HL-60/S4 treated with retinoic acid at 250 ng/mL for 4 days and 3 days (cell line): ENCODE measurements around the gene TMEM175.
"Not testable (repeated sequence)": the region's sequence is repeated elsewhere in the genome, so short reads cannot be mapped to it uniquely, and the experiment has no call there.

Source experiments
- in situ Hi-C: fragments of 300-500 bp; cut with MboI; formaldehyde crosslinking; loops from 2 replicates; pipeline ENCODE4 v1.7.0; 2022; ENCODE audit warnings: low sequenced_read_pairs

The TMEM175 gene

GRCh38 chr4:968221-968620 is 36.0 kb downstream of the TMEM175 start:
- in situ Hi-C loops: no loop called here

DNA sequence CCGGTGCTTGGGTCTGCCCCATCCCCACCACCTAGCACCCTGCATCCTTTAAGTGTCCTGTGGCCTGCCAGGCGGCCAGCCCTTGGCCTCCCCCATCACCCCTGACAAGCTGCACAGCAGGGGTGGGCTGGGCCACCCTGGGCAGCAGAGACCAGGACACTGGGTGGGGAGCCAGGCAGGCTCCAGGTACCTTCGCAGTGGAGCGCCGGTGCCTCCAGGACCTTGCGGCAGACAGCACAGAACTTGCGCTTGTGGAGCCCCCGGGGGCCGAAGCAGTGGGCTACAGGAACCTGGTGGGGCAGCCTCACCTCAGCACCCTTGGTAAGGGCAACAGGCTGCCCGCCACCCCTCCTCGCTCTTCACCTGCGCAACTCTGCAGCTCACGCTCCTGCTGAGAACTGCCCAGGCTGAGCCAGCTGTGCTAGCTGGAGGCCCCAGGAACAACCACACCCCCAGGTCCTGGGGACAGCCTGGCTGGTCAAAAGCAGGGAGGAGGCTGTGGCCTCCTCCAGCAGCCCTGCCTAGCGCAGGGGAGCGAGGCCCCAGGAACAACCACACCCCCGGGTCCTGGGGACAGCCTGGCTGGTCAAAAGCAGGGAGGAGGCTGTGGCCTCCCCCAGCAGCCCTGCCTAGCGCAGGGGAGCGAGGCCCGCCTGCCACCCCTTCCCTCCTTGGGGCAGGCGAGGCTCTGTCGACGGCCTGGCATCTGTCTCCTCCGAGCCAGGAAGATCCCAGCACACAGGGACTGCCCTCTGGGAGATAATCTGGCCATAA is 36.5 kb downstream of the TMEM175 start:
- in situ Hi-C loops: no loop called here

DNA sequence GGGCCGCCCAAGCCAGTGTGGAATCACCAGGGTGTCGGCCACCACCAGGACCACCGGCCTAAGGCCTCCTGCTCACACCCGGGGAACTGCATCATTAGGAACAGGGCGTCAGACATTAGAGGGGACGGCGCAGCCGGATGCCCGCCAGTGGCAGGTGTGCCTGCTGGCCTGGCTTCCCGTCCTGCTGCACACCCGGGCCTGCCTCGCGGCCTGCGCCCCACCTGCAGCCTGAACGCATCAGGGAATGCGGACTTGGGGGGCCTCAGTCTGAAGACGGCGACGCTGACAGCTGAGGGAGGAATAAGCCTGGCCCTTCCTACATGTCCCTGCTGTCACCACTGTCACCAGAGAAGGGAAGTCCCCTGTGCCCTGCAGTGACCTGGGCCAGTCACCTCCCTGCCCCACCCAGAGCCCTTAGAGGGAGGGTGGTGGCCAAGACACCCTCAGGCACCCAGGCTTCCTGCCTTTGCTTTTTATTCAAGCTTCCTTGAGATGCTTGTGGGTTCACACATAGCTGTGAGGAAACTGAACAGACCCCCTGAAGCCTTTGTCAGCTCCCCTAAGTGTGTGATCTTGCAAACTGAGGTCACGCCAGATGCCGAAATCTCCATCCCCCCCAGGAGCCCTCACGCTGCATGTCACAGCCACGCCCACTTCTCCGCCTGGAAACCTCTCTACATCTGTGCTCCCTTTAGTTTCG is 37.9 kb downstream of the TMEM175 start:
- in situ Hi-C loops: no loop called here

GRCh38 chr4:970854-971520 is 38.7 kb downstream of the TMEM175 start:
- in situ Hi-C loops: no loop called here

- in situ Hi-C loops: no loop called here
Observed at GRCh38 chr4:971666-972500, 39.6 kb downstream of the TMEM175 start.

- in situ Hi-C loops: no loop called here
Observed at GRCh38 chr4:972651-973424, 40.6 kb downstream of the TMEM175 start.

DNA sequence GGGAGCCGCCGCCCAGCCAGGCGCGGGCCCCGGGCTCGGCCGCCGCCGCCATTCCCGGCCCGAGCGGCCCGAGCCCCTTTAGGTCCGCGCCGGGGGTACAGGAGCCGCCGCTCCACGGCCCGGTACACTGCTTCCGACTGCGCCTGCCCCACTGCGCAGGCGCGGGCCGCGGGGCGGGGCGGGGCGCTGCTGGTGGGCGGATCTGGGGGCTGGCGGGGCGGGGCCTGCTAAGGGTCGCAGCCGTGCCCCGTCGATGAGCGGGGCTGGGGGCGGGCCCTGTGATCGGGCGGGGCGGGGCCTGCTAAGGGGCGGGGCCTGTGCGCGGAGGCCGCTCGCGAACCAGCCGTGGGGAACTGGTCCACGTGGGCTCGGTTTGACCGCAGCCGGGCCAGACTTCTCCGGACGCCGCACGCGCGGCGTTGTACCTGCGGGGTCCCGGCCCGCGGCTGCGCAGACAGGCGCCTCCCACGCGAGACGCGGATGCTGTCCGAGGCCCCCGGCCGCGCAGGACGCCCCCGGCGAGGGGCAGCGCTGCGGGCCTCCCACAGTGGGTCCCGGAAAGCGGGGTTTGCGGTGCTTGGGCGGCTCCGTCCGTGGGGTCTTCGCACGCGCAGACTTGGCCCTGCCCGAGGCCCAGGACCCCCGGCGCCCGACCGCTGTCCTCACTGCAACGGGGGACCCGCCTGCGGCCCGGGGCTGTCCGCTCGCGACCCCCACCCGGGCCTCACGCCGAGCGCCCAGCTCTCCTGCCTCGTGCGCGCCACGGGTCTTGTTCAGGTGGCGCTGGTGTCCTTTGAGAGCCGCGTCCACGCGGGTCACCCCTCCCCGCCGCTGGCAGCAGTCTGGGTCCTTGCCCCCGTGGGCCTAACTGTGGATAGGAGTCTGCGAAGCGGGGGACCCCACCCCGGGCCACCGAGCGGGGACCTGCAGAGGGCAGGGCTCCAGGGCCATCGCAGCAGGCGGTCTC is 41.5 kb downstream of the TMEM175 start, which contains the start of gene DGKQ:
Gene DGKQ (minus strand): TSS at position 139 of the 967 bp plus-strand sequence. CDS start 87 bp downstream, at position 52.
- in situ Hi-C loops: no loop called here

GRCh38 chr4:974668-975067 is 42.4 kb downstream of the TMEM175 start:
- in situ Hi-C loops: no loop called here

- in situ Hi-C loops: not testable (repeated sequence)
Observed at GRCh38 chr4:976016-976415, 43.8 kb downstream of the TMEM175 start.

DNA sequence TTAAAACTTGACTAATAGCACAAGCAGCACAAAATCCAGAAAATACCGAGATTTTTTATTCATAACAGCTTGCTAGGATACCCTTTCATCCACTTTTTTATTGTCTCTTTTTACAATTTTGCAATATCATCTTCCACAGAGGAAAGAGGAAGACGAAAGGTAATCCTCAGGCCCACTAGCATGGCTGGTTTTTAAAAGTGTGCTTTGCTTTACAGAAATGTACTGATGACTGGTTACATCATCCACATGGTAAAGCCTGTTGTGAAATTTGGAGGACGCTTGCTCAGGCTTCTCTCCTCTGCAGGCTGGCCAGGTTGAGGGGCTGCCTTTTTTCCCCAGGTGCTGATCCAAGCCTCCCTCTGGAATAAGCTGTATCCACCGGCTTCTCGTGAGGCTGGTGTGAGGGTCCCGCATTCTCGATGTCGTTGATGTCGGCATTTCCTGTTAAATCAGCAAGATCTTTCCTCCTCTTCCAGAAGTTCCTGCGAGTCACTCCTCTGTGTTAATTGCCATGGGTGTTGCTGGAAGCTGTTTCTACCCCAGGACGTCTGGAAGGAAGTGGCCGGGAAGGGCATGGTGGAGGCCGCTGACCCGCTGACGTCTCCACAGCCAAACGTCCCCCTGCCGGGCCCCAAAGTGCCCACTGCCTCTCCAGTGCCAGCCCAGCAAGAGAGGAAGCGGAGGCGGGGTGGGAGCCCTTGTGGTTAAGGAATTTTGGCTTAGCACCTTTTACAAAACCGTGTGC is 46.9 kb downstream of the TMEM175 start:
- in situ Hi-C loops: no loop called here

GRCh38 chr4:982291-982690 is 50.0 kb downstream of the TMEM175 start:
- in situ Hi-C loops: no loop called here

GRCh38 chr4:982814-983213 is 50.6 kb downstream of the TMEM175 start:
- in situ Hi-C loops: no loop called here

GRCh38 chr4:984336-985054 is 52.2 kb downstream of the TMEM175 start:
- in situ Hi-C loops: no loop called here

DNA sequence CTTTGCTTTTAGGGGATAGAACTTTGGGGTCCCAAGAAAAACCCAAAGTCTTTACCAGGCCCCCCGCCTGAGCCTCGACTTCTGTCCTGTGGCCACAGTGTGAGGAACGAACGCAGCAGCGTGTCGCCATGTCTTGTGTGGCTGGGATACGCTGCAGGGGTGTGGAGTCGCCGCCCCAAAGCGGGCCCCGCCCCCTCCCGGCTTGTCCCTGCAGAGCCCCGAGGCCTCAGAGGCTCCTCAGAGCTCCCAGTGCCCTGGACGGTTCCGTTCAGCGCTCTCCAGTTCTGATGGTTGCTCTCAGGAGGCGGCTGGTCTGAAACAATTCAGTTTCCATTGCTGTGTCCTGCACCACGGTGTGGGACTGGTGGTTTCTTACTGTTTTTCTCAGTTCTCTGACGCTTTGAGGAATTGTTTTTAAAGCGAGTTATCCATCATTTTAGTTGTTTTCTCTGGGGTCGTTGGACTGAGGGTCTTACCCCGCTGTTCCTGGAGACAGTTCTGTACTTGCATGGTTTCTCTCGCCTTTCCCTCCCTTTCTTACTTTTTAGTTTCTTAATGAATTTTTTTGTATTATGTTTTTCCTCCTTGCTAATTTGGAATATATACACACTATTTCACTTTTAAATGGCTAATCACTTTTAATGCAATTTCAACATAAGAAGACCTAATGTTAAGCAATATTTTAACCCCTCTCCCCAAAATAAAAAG is 53.0 kb downstream of the TMEM175 start:
- in situ Hi-C loops: no loop called here

GRCh38 chr4:986428-986878 is 54.2 kb downstream of the TMEM175 start:
- in situ Hi-C loops: no loop called here

GRCh38 chr4:986879-987623 is 54.8 kb downstream of the TMEM175 start, which contains the start of gene IDUA:
Gene IDUA (plus strand): TSS chr4:987044. CDS start chr4:987085, 41 bp downstream.
- in situ Hi-C loops: no loop called here
